Kasumi-1 (cell line): Measurements from ENCODE around the gene TCF7.

Experiments used
- DNase-seq, 2 experiments: peaks; one replicate each; lab custom pipeline; 2025; lab: John Stamatoyannopoulos, UW

TCF7 gene

GRCh38 chr5:134131165-134131564 lies 16.7 kb downstream of the TCF7 start:
- no peak for DNase-seq

GRCh38 chr5:134131578-134132350 lies 17.3 kb downstream of the TCF7 start:
- no peak for DNase-seq

GRCh38 chr5:134132372-134133187 lies 18.1 kb downstream of the TCF7 start:
- no peak for DNase-seq

GRCh38 chr5:134133188-134133994 lies 18.9 kb downstream of the TCF7 start:
- no peak for DNase-seq

GRCh38 chr5:134133995-134134541 lies 19.6 kb downstream of the TCF7 start:
- DNase-seq: no peak

GRCh38 chr5:134135091-134135655 lies 20.7 kb downstream of the TCF7 start:
- no peak for DNase-seq

GRCh38 chr5:134136221-134136631 lies 21.7 kb downstream of the TCF7 start:
- DNase-seq: no peak

GRCh38 chr5:134136771-134137170 lies 22.3 kb downstream of the TCF7 start:
- DNase-seq: no peak

- no peak for DNase-seq
These were observed 24.2 kb downstream of the TCF7 start for GRCh38 chr5:134138416-134139376.

- no peak for DNase-seq
These were observed 24.9 kb downstream of the TCF7 start for GRCh38 chr5:134139377-134139851.

GRCh38 chr5:134139891-134140469 lies 25.5 kb downstream of the TCF7 start:
- DNase-seq: no peak

- DNase-seq: peak; percentile 65 to 79
These were observed 26.2 kb downstream of the TCF7 start for GRCh38 chr5:134140530-134141201.

- DNase-seq: no peak
These were observed 27.0 kb downstream of the TCF7 start for GRCh38 chr5:134141331-134142050.

GRCh38 chr5:134142052-134142451 lies 27.6 kb downstream of the TCF7 start:
- no peak for DNase-seq

GRCh38 chr5:134142806-134143205 lies 28.3 kb downstream of the TCF7 start:
- DNase-seq: no peak

- no peak for DNase-seq
These were observed 28.9 kb downstream of the TCF7 start for GRCh38 chr5:134143431-134143830.

GRCh38 chr5:134143944-134144941 lies 29.8 kb downstream of the TCF7 start:
- DNase-seq: no peak
